SJSA1 (cell line): ENCODE results near the gene HSD3B1. TPM values are rescaled to one million over a fixed set of nuclear protein-coding genes. Genes with fewer than 3 reads are reported as not detected.
"Not testable (repeated sequence)": the region's sequence is repeated elsewhere in the genome, so short reads cannot be mapped to it uniquely, and the experiment has no call there.

Source experiments
- DNase-seq, 2 experiments: peaks; one replicate each; pipeline ENCODE4 v3.0.0-alpha.2; 2015 to 2020; ENCODE audit warnings: low spot score in 2 of 2, low read depth in 1 of 2
- H3K27ac ChIP-seq: fragments of 250-450 bp; sonication (Bioruptor Pico); 2 replicates; pipeline ENCODE4 v1.5.1; 2020; ENCODE audit warnings: mild to moderate bottlenecking, moderate library complexity
- H3K27me3 ChIP-seq: fragments of 250-450 bp; sonication (Bioruptor Pico); replicated peaks from 2 replicates; pipeline ENCODE4 v1.5.1; 2020; ENCODE audit warnings: mild to moderate bottlenecking, moderate library complexity
- H3K36me3 ChIP-seq: fragments of 250-450 bp; sonication (Bioruptor Pico); 2 replicates; pipeline ENCODE4 v1.5.1; 2020; ENCODE audit warnings: mild to moderate bottlenecking
- H3K4me1 ChIP-seq: fragments of 250-450 bp; sonication (Bioruptor Pico); replicated peaks from 2 replicates; pipeline ENCODE4 v1.6.1; 2021; ENCODE audit warnings: mild to moderate bottlenecking
- H3K4me3 ChIP-seq: fragments of 250-450 bp; sonication (Bioruptor Pico); 2 replicates; pipeline ENCODE4 v1.5.1; 2020; ENCODE audit warnings: mild to moderate bottlenecking
- H3K9me3 ChIP-seq: fragments of 250-450 bp; sonication (Bioruptor Pico); replicated peaks from 2 replicates; pipeline ENCODE4 v1.5.1; 2020; ENCODE audit warnings: mild to moderate bottlenecking
- total RNA-seq: library from RNA; depleted of rRNA; stranded (reverse); fragments of >200 nt; shearing (Covaris generic); gene quantifications from 2 replicates; pipeline ENCODE4 v1.2.3, GENCODE V29; 2014

Gene HSD3B1
- total RNA-seq, 1 experiment from 2014 or later, result not detected

GRCh38 chr1:119517667-119518066 is 10.7 kb downstream of the HSD3B1 start:
- not testable (repeated sequence) for DNase-seq, H3K36me3 ChIP-seq, H3K27me3 ChIP-seq, H3K9me3 ChIP-seq, H3K27ac ChIP-seq, H3K4me1 ChIP-seq, H3K4me3 ChIP-seq

DNA sequence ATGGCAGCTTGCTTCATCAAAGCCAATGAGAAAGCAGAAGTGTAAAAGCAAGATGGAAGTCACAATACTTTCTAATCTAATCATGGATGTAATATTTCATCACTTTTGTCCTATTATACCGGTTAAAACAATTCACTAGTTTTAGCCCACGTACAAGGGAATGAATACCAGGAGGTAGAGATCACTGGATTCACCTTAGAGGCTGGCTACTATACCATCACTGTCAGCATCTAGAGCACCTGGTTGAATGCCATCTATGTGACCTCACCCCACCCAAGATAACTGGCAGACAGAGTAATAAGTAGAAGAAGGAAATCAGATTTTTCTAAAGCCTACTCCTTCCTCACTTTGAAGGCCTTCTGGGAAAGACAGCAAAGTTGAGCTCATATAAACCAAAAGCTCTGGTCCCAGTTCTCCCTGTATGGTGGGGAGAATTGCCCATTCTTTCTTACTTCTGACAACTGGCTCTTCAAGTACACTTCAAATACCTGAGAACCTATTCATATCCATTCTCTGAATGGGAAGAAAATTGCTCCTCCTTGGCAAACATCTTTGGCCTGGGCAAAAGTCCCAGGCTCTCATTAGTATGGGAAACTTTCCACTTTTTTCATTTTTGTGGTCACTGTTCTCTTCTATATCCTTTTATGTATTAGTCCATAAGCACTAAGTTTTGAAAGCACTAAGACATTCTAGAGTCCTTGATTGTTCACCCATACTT is 24.8 kb downstream of the HSD3B1 start:
- Histone ChIP-seq H3K27ac (no peak overlapping the region), H3K36me3 (no peaks in the 10 kb centered on the region), H3K27me3 (no peaks in the 10 kb centered on the region; the same call in 1 of the 2 replicates), H3K9me3 (no peaks in the 10 kb centered on the region), H3K4me3 (no peak overlapping the region), H3K4me1 (no peaks in the 10 kb centered on the region)
- no peak for DNase-seq

- Histone ChIP-seq H3K27me3 (no peaks in the 10 kb centered on the region; the same call in 1 of the 2 replicates), H3K4me3 (no peak overlapping the region), H3K4me1 (no peaks in the 10 kb centered on the region), H3K9me3 (no peaks in the 10 kb centered on the region), H3K27ac (no peak overlapping the region), H3K36me3 (no peaks in the 10 kb centered on the region)
- DNase-seq, result no peak
Measured at GRCh38 chr1:119532324-119532910, 25.4 kb downstream of the HSD3B1 start.

DNA sequence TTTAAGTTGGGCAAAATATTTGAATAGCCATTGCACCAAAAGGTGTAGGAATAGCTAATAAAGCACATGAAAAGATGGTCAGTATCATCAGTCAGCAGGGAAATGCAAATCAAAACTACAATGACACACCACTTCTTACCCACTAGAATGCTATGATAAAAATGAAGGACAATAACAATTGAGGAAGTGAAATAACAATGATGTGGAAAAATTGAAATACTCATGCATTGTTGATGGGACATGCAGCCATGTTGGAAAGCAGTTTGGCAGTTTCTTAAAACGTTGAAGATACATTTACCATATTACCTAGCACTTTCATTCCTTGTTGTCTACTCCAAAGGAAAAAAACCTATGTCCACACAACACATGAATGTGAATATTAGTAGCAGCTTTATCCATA is 28.4 kb downstream of the HSD3B1 start:
- Histone ChIP-seq H3K27ac (no peak overlapping the region), H3K36me3 (no peaks in the 10 kb centered on the region), H3K4me3 (no peak overlapping the region), H3K4me1 (no peaks in the 10 kb centered on the region), H3K9me3 (no peaks in the 10 kb centered on the region), H3K27me3 (no peaks in the 10 kb centered on the region; the same call in 1 of the 2 replicates)
- no peak for DNase-seq

GRCh38 chr1:119537966-119538365 is 31.0 kb downstream of the HSD3B1 start:
- H3K36me3 ChIP-seq, result no peaks in the 10 kb centered on the region
- no peaks in the 10 kb centered on the region; the same call in 1 of the 2 replicates for H3K27me3 ChIP-seq
- H3K9me3 ChIP-seq, result no peaks in the 10 kb centered on the region
- H3K4me1 ChIP-seq, result no peaks in the 10 kb centered on the region
- H3K27ac ChIP-seq, result no peak overlapping the region
- no peak overlapping the region for H3K4me3 ChIP-seq
- no peak for DNase-seq

DNA sequence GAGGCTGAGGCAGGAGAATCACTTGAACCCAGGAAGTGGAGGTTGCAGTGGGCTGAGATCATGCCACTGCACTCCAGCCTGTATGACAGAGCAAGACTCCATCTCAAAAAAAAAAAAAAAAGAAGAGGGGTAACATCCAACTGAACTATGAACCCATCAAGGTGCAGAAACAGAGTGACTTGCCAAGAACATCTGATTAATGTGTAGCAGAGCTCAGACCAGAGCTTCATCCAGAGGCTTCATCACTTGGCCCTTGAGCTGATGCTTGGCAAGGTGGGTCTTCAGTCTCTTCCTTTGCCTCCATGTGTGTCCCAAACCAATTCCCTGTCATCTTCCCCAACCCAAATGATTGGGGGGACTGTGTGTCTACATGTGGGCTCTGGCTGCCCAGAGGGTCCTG is 32.6 kb downstream of the HSD3B1 start:
- no peak for DNase-seq

GRCh38 chr1:119541389-119541788 is 34.4 kb downstream of the HSD3B1 start:
- H3K36me3 ChIP-seq, result no peaks in the 10 kb centered on the region
- no peaks in the 10 kb centered on the region for H3K9me3 ChIP-seq
- H3K27ac ChIP-seq, result no peak overlapping the region
- no peak overlapping the region for H3K4me3 ChIP-seq
- H3K27me3 ChIP-seq, result no peaks in the 10 kb centered on the region
- DNase-seq, result no peak
- H3K4me1 ChIP-seq, result no peaks in the 10 kb centered on the region

More for the DNA sequence above, 32.6 kb downstream of the HSD3B1 start:
- Histone ChIP-seq H3K36me3 (no peaks in the 10 kb centered on the region), H3K27me3 (no peaks in the 10 kb centered on the region; the same call in 1 of the 2 replicates), H3K27ac (no peak overlapping the region), H3K9me3 (no peaks in the 10 kb centered on the region), H3K4me1 (no peaks in the 10 kb centered on the region), H3K4me3 (no peak overlapping the region)

GRCh38 chr1:119542492-119542946 is 35.5 kb downstream of the HSD3B1 start:
- H3K27me3 ChIP-seq, result no peaks in the 10 kb centered on the region
- no peaks in the 10 kb centered on the region for H3K4me1 ChIP-seq
- H3K36me3 ChIP-seq, result no peaks in the 10 kb centered on the region
- no peaks in the 10 kb centered on the region for H3K9me3 ChIP-seq
- no peak overlapping the region for H3K4me3 ChIP-seq
- DNase-seq, result no peak
- H3K27ac ChIP-seq, result no peak overlapping the region

DNA sequence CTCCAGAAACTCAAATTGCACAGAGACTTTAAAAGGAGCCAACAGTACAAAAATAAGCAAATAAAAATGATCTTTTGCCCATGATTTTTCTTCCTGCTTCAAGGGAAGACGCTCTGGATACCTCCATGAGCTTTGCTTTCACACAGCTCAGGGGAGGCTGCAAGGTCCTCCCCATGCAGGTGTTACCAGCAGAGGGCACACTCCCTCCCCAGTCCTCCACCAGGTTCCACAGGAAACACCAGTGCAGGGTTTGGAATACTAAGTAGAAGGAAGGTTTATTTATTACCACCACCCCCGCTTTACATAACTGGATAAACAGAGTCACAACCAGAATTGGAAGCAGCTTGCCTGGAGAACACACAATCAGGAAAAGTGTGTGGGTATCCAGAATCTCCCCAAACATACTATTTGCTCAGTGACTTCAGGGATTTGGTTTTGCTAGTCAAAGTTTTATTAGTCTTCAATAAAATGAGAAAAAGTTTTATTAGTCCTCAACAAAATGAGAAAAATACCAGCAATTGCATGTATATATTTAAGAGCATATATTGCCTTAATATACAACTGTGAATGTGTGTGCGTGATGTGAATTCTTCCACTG is 37.3 kb downstream of the HSD3B1 start:
- no peak overlapping the region for H3K4me3 ChIP-seq
- no peak for DNase-seq
- no peaks in the 10 kb centered on the region for H3K4me1 ChIP-seq

DNA sequence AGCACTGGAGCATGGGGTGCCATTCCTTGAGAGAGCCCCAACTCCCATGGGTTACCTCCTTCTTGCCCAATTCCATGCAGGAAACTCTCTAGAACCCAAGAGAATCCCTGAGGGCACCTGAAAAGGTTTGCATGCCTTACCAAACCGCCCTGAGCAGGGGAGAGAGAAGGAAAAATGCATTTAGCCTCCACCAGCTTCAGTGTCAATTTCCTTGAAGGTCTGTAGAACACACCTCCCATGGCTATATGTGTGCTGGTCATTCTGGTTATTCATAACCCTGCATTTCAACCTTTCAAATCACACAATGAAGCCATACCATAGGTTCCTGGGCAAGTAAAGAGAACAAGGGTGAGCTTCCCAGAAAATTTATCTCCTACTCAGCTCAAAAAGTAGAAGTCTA is 39.6 kb downstream of the HSD3B1 start:
- no peak for DNase-seq
- no peak overlapping the region for H3K27ac ChIP-seq
- no peaks in the 10 kb centered on the region for H3K36me3 ChIP-seq
- H3K9me3 ChIP-seq, result no peaks in the 10 kb centered on the region
- H3K4me3 ChIP-seq, result no peak overlapping the region
- H3K4me1 ChIP-seq, result no peaks in the 10 kb centered on the region
- no peaks in the 10 kb centered on the region for H3K27me3 ChIP-seq

More for the DNA sequence above, 37.3 kb downstream of the HSD3B1 start:
- Histone ChIP-seq H3K9me3 (no peaks in the 10 kb centered on the region), H3K27ac (no peak overlapping the region), H3K27me3 (no peaks in the 10 kb centered on the region), H3K36me3 (no peaks in the 10 kb centered on the region)

DNA sequence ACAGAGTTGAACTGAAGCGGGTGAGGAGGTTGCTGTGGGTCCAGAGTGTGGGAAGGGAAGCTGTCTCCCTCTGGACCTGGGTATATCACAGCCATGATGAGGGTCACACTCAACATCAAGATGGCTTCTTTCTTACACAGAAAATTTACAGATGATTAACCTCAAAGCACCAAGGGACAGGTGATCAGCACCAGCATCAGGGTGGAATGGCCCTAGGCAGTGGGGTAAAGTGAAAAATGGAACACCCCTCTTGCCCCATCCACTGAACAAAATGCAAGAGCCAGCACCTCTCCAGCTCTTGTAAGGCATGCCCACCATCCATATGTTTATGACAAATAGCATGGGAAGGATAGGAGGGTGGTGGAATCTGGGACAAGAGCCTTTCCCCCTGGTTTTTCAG is 40.3 kb downstream of the HSD3B1 start:
- no peaks in the 10 kb centered on the region for H3K9me3 ChIP-seq

GRCh38 chr1:119547805-119548204 is 40.8 kb downstream of the HSD3B1 start:
- H3K27ac ChIP-seq, result no peak overlapping the region
- no peak overlapping the region for H3K4me3 ChIP-seq
- H3K36me3 ChIP-seq, result no peaks in the 10 kb centered on the region
- H3K9me3 ChIP-seq, result no peaks in the 10 kb centered on the region
- no peaks in the 10 kb centered on the region for H3K27me3 ChIP-seq
- DNase-seq, result no peak
- H3K4me1 ChIP-seq, result no peaks in the 10 kb centered on the region

More for the DNA sequence above, 40.3 kb downstream of the HSD3B1 start:
- DNase-seq, result no peak
- Histone ChIP-seq H3K27me3 (no peaks in the 10 kb centered on the region), H3K27ac (no peak overlapping the region), H3K36me3 (no peaks in the 10 kb centered on the region), H3K4me1 (no peaks in the 10 kb centered on the region), H3K4me3 (no peak overlapping the region)

- Histone ChIP-seq H3K27ac (no peak overlapping the region), H3K4me3 (no peak overlapping the region), H3K9me3 (no peaks in the 10 kb centered on the region), H3K36me3 (no peaks in the 10 kb centered on the region), H3K4me1 (no peaks in the 10 kb centered on the region), H3K27me3 (no peaks in the 10 kb centered on the region)
- DNase-seq, result peak; percentile 33 to 52
Measured at GRCh38 chr1:119549719-119550132, 42.7 kb downstream of the HSD3B1 start.

DNA sequence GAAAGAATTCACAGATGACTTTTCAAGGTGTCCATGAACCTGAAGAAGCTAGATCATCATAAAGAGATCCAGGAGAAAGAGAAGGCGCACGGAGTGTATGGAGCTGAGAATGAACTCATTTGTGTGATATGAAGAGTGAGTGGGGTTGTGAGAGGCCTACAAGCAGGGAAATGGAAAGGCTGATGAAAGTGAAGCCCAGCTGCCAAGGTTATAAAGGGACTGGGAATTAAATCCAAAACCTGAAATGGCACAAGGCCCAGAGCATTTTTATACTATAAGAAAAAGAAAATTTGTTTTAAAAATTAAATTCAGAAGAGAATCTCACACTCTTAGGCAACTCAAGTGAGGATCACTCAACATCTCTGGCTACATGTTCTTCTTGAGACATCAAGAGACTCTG is 43.4 kb downstream of the HSD3B1 start:
- Histone ChIP-seq H3K27me3 (no peaks in the 10 kb centered on the region), H3K36me3 (no peaks in the 10 kb centered on the region), H3K4me3 (no peak overlapping the region), H3K9me3 (no peaks in the 10 kb centered on the region), H3K27ac (no peak overlapping the region), H3K4me1 (no peaks in the 10 kb centered on the region)
- no peak for DNase-seq
